CD4-positive, alpha-beta T cell treated with Interleukin-12 subunit alpha and Interleukin-12 subunit beta, for 1 hour (primary cell): Measurements from ENCODE around the gene PLCD1.
"Not testable (repeated sequence)": the region's sequence is repeated elsewhere in the genome, so short reads cannot be mapped to it uniquely, and the experiment has no call there.

ENCODE experiments used
- DNase-seq: peaks from one replicate; pipeline ENCODE4 v3.0.0-alpha.2; 2020

The PLCD1 gene

GRCh38 chr3:37997791-37998370, 31.6 kb downstream of the PLCD1 start:
- DNase-seq, result no peak

- no peak for DNase-seq
These were observed 32.1 kb downstream of the PLCD1 start for GRCh38 chr3:37997342-37997741.

GRCh38 chr3:37996785-37997301, 32.6 kb downstream of the PLCD1 start:
- DNase-seq, result peak; percentile 88

GRCh38 chr3:37995652-37996641, 33.5 kb downstream of the PLCD1 start:
- DNase-seq, result peak; percentile 38

GRCh38 chr3:37994639-37994972, 34.8 kb downstream of the PLCD1 start:
- DNase-seq, result no peak

- peak; percentile 52 for DNase-seq
These were observed 35.4 kb downstream of the PLCD1 start for GRCh38 chr3:37993820-37994638.

GRCh38 chr3:37993460-37993819, 36.0 kb downstream of the PLCD1 start:
- no peak for DNase-seq

- DNase-seq, result no peak
These were observed 36.4 kb downstream of the PLCD1 start for GRCh38 chr3:37993067-37993455.

- no peak for DNase-seq
These were observed 37.0 kb downstream of the PLCD1 start for GRCh38 chr3:37992271-37993066.

- DNase-seq, result no peak
These were observed 37.6 kb downstream of the PLCD1 start for GRCh38 chr3:37991823-37992222.

- no peak for DNase-seq
These were observed 38.3 kb downstream of the PLCD1 start for GRCh38 chr3:37991109-37991508.

GRCh38 chr3:37990527-37990926, 38.9 kb downstream of the PLCD1 start, which contains the start of gene VILL:
Gene VILL, plus strand, starts transcription at chr3:37990786. Its CDS starts 2,887 bp downstream, at chr3:37993673.
- DNase-seq, result no peak

GRCh38 chr3:37989821-37990480, 39.5 kb downstream of the PLCD1 start:
- DNase-seq, result no peak

- no peak for DNase-seq
These were observed 40.4 kb downstream of the PLCD1 start for GRCh38 chr3:37988931-37989525.

- DNase-seq, result not testable (repeated sequence)
These were observed 41.1 kb downstream of the PLCD1 start for GRCh38 chr3:37988376-37988775.

- DNase-seq, result no peak
These were observed 41.7 kb downstream of the PLCD1 start for GRCh38 chr3:37987751-37988179.

GRCh38 chr3:37987315-37987697, 42.1 kb downstream of the PLCD1 start:
- no peak for DNase-seq

- no peak for DNase-seq
These were observed 42.7 kb downstream of the PLCD1 start for GRCh38 chr3:37986479-37987314.

GRCh38 chr3:37985637-37986320, 43.7 kb downstream of the PLCD1 start:
- DNase-seq, result no peak

GRCh38 chr3:37984596-37984995, 44.8 kb downstream of the PLCD1 start:
- DNase-seq, result no peak
